ENCODE measurements around the gene BBIP1. TPM values are rescaled to one million over a fixed set of nuclear protein-coding genes. Genes with fewer than 3 reads are reported as not detected.

BBIP1 gene
- total RNA-seq, 2 experiments from 2014 or later, result 32.4 to 34.4 TPM

DNA sequence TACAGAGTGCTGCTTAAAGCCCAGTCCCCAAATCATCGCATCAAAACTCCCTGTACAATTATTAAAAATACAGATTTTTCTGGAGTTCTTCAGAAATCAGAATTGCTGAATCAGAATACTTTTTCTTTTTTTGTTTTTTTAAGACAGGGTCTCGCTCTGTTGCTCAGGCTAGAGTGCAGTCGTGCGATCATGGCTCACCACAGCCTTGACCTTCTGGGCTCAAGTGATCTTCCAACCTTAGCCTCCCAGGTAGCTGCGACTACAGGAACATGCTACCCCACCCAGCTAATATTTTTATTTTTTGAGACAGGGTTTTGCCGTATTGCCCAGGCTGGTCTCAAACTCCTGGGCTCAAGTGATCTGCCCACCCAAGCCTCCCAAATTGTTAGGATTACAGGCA is 3.9 kb downstream of the BBIP1 start:
- Histone ChIP-seq H3K9me2 (ENCODE audit: insufficient read depth, low read length) (no peaks in the 10 kb centered on the region), H3K4me3 (ENCODE audit: low read depth, low read length, poor library complexity, severe bottlenecking) (peak overlapping the region; percentile 1), H2AFZ (ENCODE audit: low read length) (peak overlapping the region; percentile 11; the same call in 1 of the 2 replicates), H3K36me3 (ENCODE audit: insufficient read depth, low read length) (no peaks in the 10 kb centered on the region; the same call in none of the 2 replicates), H3K9me3 (ENCODE audit: low read length) (no peaks in the 10 kb centered on the region), H3K4me2 (ENCODE audit: low read length) (peak overlapping the region; percentile 63), H3K27ac (ENCODE audit: low read depth, low read length, poor library complexity, severe bottlenecking) (no peak overlapping the region), H3K79me2 (ENCODE audit: insufficient read depth, low read depth, low read length) (peaks cover 29% of the 10 kb centered on the region), H4K20me1 (ENCODE audit: insufficient read depth, low read length) (no peaks in the 10 kb centered on the region), H3K4me1 (ENCODE audit: insufficient read depth, low read length, poor library complexity, severe bottlenecking) (peaks cover 37% of the 10 kb centered on the region)
- POLR2A ChIA-PET, result interaction anchor here (0.6 to 0.8 kb wide), 4 partner anchors 13 to 102 kb away, joined by 3 to 4 read pairs (median 3); no protein-coding TSS in a partner anchor
- intact Hi-C loops (cut with micrococcal nuclease; ENCODE audit: unreplicated experiment), result loop anchor here (10.0 kb wide), 1 partner anchor 610 kb away; the partner anchor contains the start of gene SMNDC1
- no TSS peak for BruUV-seq (replicated peaks)
- peak; percentile 43 for DNase-seq (ENCODE audit: low spot score)
- TF ChIP-seq EZH2phosphoT487 (IDR thresholded peaks at IDR 0.05; ENCODE audit: borderline replicate concordance, low read depth, low read length) (no peak), CTCF (conservative IDR thresholded peaks at IDR 0.05; ENCODE audit: low read length) (no peak)
- CTCF ChIA-PET (ENCODE audit: unreplicated experiment), result no interaction called here

GRCh38 chr10:110914431-110914830 is 4.5 kb downstream of the BBIP1 start:
- H2AFZ ChIP-seq (ENCODE audit: low read length), result no peak overlapping the region
- no peaks in the 10 kb centered on the region for H4K20me1 ChIP-seq (ENCODE audit: insufficient read depth, low read length)
- H3K9me3 ChIP-seq (ENCODE audit: low read length), result no peaks in the 10 kb centered on the region
- intact Hi-C loops (cut with micrococcal nuclease; ENCODE audit: unreplicated experiment), result loop anchor here (10.0 kb wide), 1 partner anchor 610 kb away; the partner anchor contains the start of gene SMNDC1
- no peak overlapping the region for H3K4me3 ChIP-seq (ENCODE audit: low read depth, low read length, poor library complexity, severe bottlenecking)
- no TSS peak for BruUV-seq (replicated peaks)
- TF ChIP-seq EZH2phosphoT487 (IDR thresholded peaks at IDR 0.05; ENCODE audit: borderline replicate concordance, low read depth, low read length), result no peak
- no peak for DNase-seq (ENCODE audit: low spot score)
- peaks cover 37% of the 10 kb centered on the region for H3K4me1 ChIP-seq (ENCODE audit: insufficient read depth, low read length, poor library complexity, severe bottlenecking)
- H3K9me2 ChIP-seq (ENCODE audit: insufficient read depth, low read length), result no peaks in the 10 kb centered on the region
- H3K79me2 ChIP-seq (ENCODE audit: insufficient read depth, low read depth, low read length), result peaks cover 27% of the 10 kb centered on the region; the same call in 1 of the 2 replicates
- no peaks in the 10 kb centered on the region; the same call in none of the 2 replicates for H3K36me3 ChIP-seq (ENCODE audit: insufficient read depth, low read length)
- H3K27ac ChIP-seq (ENCODE audit: low read depth, low read length, poor library complexity, severe bottlenecking), result no peak overlapping the region
- H3K4me2 ChIP-seq (ENCODE audit: low read length), result peak overlapping the region; percentile 63
- ChIA-PET CTCF (ENCODE audit: unreplicated experiment) (no interaction called here), POLR2A (interaction anchor here (0.5 to 1.0 kb wide), 6 partner anchors 12 to 103 kb away, joined by 3 to 4 read pairs (median 3); no protein-coding TSS in a partner anchor)

- CTCF ChIA-PET (ENCODE audit: unreplicated experiment), result no interaction called here
- Histone ChIP-seq H3K27ac (ENCODE audit: low read depth, low read length, poor library complexity, severe bottlenecking) (no peak overlapping the region), H3K9me2 (ENCODE audit: insufficient read depth, low read length) (no peaks in the 10 kb centered on the region), H3K4me2 (ENCODE audit: low read length) (no peak overlapping the region), H2AFZ (ENCODE audit: low read length) (no peak overlapping the region), H3K36me3 (ENCODE audit: insufficient read depth, low read length) (no peaks in the 10 kb centered on the region; the same call in none of the 2 replicates), H3K4me3 (ENCODE audit: low read depth, low read length, poor library complexity, severe bottlenecking) (no peak overlapping the region), H3K9me3 (ENCODE audit: low read length) (no peaks in the 10 kb centered on the region), H4K20me1 (ENCODE audit: insufficient read depth, low read length) (no peaks in the 10 kb centered on the region), H3K79me2 (ENCODE audit: insufficient read depth, low read depth, low read length) (peaks cover 19% of the 10 kb centered on the region; the same call in 1 of the 2 replicates), H3K4me1 (ENCODE audit: insufficient read depth, low read length, poor library complexity, severe bottlenecking) (peaks cover 32% of the 10 kb centered on the region)
- DNase-seq (ENCODE audit: low spot score), result no peak
- intact Hi-C loops (cut with micrococcal nuclease; ENCODE audit: unreplicated experiment), result loop anchor here (10.0 kb wide), 1 partner anchor 608 kb away; the partner anchor contains the start of gene SMNDC1
- no TSS peak for BruUV-seq (replicated peaks)
- TF ChIP-seq EZH2phosphoT487 (IDR thresholded peaks at IDR 0.05; ENCODE audit: borderline replicate concordance, low read depth, low read length), result no peak
- no peak for TF ChIP-seq CTCF (conservative IDR thresholded peaks at IDR 0.05; ENCODE audit: low read length)
- POLR2A ChIA-PET, result interaction anchor here (0.6 to 3.1 kb wide), 6 partner anchors 12 to 300 kb away, joined by 3 to 16 read pairs (median 3); no protein-coding TSS in a partner anchor
These were observed 6.6 kb downstream of the BBIP1 start for GRCh38 chr10:110912374-110912773.
